WERI-Rb-1 (cell line): Measurements from ENCODE around the gene KXD1.

ENCODE experiments used
- DNase-seq: peaks from one replicate; pipeline ENCODE4 v3.0.0-alpha.2; 2020
- H3K27ac ChIP-seq: fragments of 250-450 bp; sonication (Bioruptor Pico); 2 replicates; pipeline ENCODE4 v1.5.1; 2020; ENCODE audit warnings: mild to moderate bottlenecking, moderate library complexity
- H3K27me3 ChIP-seq: fragments of 250-450 bp; sonication (Bioruptor Pico); 2 replicates; pipeline ENCODE4 v1.5.1; 2021; ENCODE audit warnings: mild to moderate bottlenecking, low read depth, moderate library complexity; ENCODE audit not compliant: insufficient read depth, severe bottlenecking
- H3K36me3 ChIP-seq: fragments of 250-450 bp; sonication (Bioruptor Pico); 2 replicates; pipeline ENCODE4 v1.5.1; 2020; ENCODE audit warnings: mild to moderate bottlenecking, moderate library complexity
- H3K4me3 ChIP-seq: 2 replicates; pipeline ENCODE4 v1.5.1; 2011; ENCODE audit warnings: low read depth, mild to moderate bottlenecking, control low read depth, low read length
- H3K9me3 ChIP-seq: fragments of 250-450 bp; sonication (Bioruptor Pico); 2 replicates; pipeline ENCODE4 v1.5.1; 2021; ENCODE audit warnings: mild to moderate bottlenecking, moderate library complexity; ENCODE audit not compliant: severe bottlenecking
- TF ChIP-seq, protein P1 (sequence below): IDR thresholded peaks from 2 replicates; pipeline ENCODE4 v1.5.1; 2011; ENCODE audit warnings: low read depth, mild to moderate bottlenecking, control low read depth, inconsistent platforms, low read length

The KXD1 gene

DNA sequence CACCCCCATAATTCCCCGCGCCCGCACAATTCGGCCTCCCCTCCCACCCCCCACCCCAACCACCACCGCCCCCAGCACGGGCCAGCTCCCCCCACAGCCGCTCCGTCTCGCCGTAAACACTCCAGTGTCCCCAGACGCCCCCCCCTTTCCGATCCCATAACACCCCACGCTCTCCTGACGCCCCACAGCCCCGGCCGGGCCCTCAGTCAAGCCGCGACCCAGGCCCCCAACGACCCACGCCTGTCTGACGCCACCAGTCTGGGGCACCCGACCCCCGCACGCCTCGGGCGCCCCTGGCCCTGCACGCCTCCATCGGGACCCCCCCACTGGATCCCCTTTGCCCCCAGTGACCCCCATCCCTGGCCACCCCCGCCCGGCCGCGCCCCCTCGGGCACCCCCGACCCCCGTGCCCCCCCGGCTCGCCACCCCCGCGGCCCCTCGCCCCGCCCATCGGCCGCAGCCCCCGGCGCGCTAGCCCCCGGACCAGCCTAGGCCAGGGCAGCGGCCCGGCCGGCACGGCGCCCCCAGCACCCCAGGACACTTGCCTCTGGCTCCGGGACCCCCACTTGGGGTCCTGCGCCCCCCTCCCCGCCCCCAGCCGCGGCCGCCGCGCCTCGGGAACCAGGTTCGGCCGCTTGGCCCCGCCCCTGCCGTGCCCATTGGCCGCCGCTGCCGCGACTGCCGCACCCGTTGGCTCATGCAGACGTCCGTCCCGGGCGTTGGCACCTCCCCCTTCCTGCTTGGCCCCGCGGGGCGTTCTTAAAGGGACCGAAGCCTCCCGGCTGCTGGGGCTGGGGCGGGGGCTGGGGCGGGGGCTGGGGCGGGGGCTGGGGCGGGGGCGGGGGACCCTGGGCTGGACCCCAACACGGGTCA, 14.5 kb upstream of the KXD1 start, which contains the start of gene FKBP8:
Gene FKBP8, minus strand, starts transcription at position 633 of the 873 bp plus-strand sequence. CDS start 1,603 bp downstream, outside the sequence.
- H3K4me3 ChIP-seq = peak within 1 kb of the TSS; percentile 59
- peak; percentile 92 for DNase-seq
- no peaks in the 10 kb centered on the region for H3K27me3 ChIP-seq
- TF ChIP-seq, protein P1, sequence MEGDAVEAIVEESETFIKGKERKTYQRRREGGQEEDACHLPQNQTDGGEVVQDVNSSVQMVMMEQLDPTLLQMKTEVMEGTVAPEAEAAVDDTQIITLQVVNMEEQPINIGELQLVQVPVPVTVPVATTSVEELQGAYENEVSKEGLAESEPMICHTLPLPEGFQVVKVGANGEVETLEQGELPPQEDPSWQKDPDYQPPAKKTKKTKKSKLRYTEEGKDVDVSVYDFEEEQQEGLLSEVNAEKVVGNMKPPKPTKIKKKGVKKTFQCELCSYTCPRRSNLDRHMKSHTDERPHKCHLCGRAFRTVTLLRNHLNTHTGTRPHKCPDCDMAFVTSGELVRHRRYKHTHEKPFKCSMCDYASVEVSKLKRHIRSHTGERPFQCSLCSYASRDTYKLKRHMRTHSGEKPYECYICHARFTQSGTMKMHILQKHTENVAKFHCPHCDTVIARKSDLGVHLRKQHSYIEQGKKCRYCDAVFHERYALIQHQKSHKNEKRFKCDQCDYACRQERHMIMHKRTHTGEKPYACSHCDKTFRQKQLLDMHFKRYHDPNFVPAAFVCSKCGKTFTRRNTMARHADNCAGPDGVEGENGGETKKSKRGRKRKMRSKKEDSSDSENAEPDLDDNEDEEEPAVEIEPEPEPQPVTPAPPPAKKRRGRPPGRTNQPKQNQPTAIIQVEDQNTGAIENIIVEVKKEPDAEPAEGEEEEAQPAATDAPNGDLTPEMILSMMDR = no peak
- H3K27ac ChIP-seq = peak within 1 kb of the TSS; percentile 62
- no peaks in the 10 kb centered on the region for H3K9me3 ChIP-seq
- peaks cover 26% of the 10 kb centered on the region for H3K36me3 ChIP-seq

DNA sequence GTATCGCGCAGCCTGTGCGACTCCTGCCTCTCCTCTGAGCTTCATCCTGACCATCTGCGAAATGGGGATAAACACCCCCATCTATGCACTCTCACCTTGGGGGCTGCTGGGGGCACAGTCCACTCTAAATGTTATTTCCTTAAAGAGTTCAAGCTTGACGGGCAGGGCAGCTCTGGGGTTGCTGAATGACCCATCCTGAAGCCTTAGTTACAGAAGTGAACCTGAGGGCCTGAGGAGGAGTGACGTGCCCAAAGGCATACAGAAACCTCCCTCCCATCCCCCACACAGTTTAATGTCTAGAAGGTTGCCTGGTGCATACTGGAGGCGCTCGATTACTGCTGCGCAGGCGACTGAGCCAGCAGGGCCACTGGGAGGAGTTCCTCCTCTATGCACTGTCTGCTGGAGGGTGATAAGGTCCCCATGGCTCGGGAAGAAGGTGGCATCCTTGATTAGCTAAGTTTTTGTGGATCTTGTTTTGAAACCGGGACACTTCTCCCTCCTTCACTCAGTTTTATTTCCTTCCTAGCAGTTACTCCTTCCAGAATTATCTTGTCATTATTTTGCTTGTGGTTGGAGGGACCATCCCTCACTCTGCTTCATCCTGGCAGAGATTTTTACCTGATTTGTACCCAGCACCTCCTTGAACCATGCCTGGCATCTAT, 13.7 kb upstream of the KXD1 start:
- peak; percentile 57 for DNase-seq
- H3K27ac ChIP-seq = no peak overlapping the region
- no peaks in the 10 kb centered on the region for H3K27me3 ChIP-seq
- peaks cover 24% of the 10 kb centered on the region for H3K36me3 ChIP-seq
- TF ChIP-seq, protein P1 = no peak
- peak overlapping the region; percentile 48 for H3K4me3 ChIP-seq
- H3K9me3 ChIP-seq = no peaks in the 10 kb centered on the region

DNA sequence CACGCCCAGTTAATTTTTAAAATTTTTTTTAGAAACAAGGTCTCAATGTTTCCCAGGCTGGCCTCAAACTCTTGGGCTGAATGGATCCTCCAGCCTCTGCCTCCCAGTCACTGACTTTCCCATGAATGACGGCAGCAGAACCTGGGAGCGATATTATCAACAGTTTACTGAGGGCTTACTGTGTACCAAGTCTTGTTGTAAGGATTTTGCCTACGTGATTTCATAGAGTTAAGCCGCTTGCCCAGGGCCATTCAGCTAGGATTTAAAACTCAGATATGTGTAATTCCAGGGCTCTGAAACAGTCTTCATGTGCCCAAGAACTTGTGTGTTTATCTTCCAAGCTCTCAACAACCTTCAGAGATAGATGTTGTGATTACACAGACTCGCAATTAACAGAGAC, 6.0 kb upstream of the KXD1 start:
- Histone ChIP-seq H3K27ac (no peak overlapping the region), H3K4me3 (no peak overlapping the region), H3K9me3 (no peaks in the 10 kb centered on the region), H3K27me3 (no peaks in the 10 kb centered on the region), H3K36me3 (no peaks in the 10 kb centered on the region)
- peak; percentile 34 for DNase-seq
- TF ChIP-seq, protein P1 = no peak

DNA sequence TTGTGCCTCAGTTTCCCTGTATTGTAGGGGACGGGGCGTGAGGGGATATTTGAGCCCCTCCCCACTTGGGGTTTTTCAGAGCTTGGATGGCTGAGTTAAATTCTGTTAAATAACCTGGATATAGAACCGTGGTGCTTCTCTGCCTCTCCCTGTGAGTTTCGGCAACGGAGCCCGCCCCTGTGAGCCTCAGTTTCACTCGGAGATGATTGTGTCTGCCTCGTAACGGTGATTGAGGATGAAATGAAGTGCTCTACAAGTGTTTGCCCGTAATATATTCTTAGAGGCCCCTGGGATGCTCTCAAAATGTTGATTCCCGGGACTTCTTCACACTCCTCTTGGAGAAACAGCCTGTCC, 509 bp downstream of the KXD1 start:
- Histone ChIP-seq H3K27me3 (no peaks in the 10 kb centered on the region), H3K9me3 (no peaks in the 10 kb centered on the region), H3K27ac (peak overlapping the region; percentile 25; the same call in 1 of the 2 replicates), H3K36me3 (peaks cover 14% of the 10 kb centered on the region), H3K4me3 (peak overlapping the region; percentile 69)
- DNase-seq = no peak
- TF ChIP-seq, protein P1 = no peak

DNA sequence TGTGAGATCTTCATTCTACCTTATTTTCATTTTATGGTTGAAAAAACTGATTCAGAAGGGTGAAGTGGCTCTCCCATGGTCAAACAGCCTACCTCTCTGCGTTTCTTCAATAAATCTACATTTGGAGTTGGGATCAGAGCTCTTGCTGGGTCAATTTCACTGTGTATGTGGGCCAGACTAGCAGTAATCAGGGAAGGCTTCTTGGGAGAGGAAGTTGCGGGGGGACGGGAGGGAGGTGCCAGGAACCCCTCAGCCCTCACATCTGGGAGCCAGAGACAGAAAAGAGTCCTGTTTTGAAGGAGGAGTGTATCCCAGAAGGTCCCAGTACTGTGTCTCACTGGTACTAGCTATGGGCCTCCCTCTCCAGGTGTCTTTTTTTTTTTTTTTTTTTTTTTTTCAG, 934 bp downstream of the KXD1 start:
- TF ChIP-seq, protein P1 = no peak
- no peak for DNase-seq
- H3K27ac ChIP-seq = peak overlapping the region; percentile 25; the same call in 1 of the 2 replicates
- peak overlapping the region; percentile 69 for H3K4me3 ChIP-seq
- no peaks in the 10 kb centered on the region for H3K9me3 ChIP-seq
- no peaks in the 10 kb centered on the region for H3K27me3 ChIP-seq
- H3K36me3 ChIP-seq = peaks cover 18% of the 10 kb centered on the region
